AG04450 (cell line): ENCODE measurements around the gene LIPC. TPM values are rescaled to one million over a fixed set of nuclear protein-coding genes. Genes with fewer than 3 reads are reported as not detected.
A peak's percentile ranks its signal among the peaks of the same experiment; 100 is the strongest.

Experiments
- CTCF ChIA-PET: fragments of 300-600, 350-600 bp; formaldehyde crosslinking; extraction: SDS; loops from one replicate; lab custom pipeline; 2022; ENCODE audit warnings: antibody characterized with exemption, inconsistent platforms; lab: Charles Lee
- POLR2A ChIA-PET: fragments of 350-600 bp; formaldehyde crosslinking; extraction: SDS; loops from one replicate; lab custom pipeline; 2021; ENCODE audit warnings: antibody characterized with exemption, inconsistent platforms; lab: Yijun Ruan, JAX
- DNase-seq: peaks from one replicate; pipeline ENCODE4 v3.0.0-alpha.2; 2011; ENCODE audit warnings: low read depth, low spot score
- H3K27ac ChIP-seq: one replicate; pipeline ENCODE4 v1.5.1; 2012; ENCODE audit warnings: low read depth, low read length, control low read depth
- H3K27me3 ChIP-seq: one replicate; pipeline ENCODE4 v1.6.0; 2012; ENCODE audit warnings: low read length; ENCODE audit not compliant: control insufficient read depth, insufficient read depth
- H3K4me3 ChIP-seq: 2 replicates; pipeline ENCODE4 v1.5.1; 2011; ENCODE audit warnings: mild to moderate bottlenecking, low read depth, low read length, control low read depth
- H3K9me3 ChIP-seq: 2 replicates; pipeline ENCODE4 v1.5.1; 2012; ENCODE audit warnings: low read length; ENCODE audit not compliant: control insufficient read depth, insufficient read depth
- polyA plus RNA-seq: library from polyadenylated mRNA; depleted of rRNA; stranded (reverse); fragments of >200 nt; gene quantifications from 2 replicates; pipeline ENCODE4 v1.2.3, GENCODE V29; 2011
- TF ChIP-seq, protein P1 (sequence below): IDR thresholded peaks from 2 replicates; pipeline ENCODE4 v1.5.1; 2011; ENCODE audit warnings: low read depth, low read length, control low read depth, inconsistent platforms

The LIPC gene
- polyA plus RNA-seq, 1 experiment, result 0.82 TPM

DNA sequence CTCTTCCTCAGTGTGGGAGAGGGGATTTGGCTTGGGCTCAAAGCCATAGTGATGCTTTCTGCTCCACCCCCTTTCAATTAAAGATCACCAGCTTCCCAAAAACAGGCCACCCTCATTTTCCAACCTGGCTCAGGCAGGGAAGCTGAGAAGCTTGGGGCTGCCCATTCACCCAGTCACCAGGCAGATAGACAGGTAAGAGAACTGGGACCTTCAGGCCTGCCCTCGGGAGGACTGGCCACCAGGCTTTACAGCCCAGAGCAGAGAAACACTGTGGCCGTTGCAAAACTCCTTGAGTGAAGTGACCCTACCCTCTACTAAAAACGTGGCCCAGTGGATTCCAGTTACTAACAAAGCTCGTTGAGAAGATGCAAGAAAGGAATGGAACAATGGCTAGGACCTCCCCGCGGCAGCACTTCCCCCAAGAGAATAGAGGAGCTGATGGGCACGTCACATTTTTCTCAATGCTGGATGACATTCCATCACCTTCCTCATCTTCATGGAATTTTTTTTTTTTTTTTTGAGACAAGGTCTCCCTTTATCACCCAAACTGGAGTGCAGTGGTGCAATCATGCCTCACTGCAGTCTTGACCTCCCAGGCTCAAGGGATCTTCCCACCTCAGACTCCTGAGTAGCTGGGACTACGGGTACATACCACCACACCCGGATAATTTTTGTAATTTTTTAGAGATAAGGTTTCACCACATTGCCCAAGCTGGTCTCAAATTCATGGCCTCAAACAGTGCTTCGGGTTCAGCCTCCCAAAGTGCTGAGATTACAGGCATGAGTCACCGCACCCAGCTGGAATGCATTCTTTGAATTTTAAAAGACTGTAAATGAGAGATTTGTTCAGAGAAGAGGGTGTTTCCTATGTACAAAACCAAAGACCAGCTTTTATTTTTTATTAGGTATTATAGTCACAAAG is 37.9 kb downstream of the LIPC start:
- Histone ChIP-seq H3K27me3 (no peaks in the 10 kb centered on the region), H3K4me3 (no peak overlapping the region), H3K27ac (peak overlapping the region; percentile 98), H3K9me3 (peaks cover 3% of the 10 kb centered on the region; the same call in 1 of the 2 replicates)
- DNase-seq, result peak; percentile 92
- TF ChIP-seq, protein P1, sequence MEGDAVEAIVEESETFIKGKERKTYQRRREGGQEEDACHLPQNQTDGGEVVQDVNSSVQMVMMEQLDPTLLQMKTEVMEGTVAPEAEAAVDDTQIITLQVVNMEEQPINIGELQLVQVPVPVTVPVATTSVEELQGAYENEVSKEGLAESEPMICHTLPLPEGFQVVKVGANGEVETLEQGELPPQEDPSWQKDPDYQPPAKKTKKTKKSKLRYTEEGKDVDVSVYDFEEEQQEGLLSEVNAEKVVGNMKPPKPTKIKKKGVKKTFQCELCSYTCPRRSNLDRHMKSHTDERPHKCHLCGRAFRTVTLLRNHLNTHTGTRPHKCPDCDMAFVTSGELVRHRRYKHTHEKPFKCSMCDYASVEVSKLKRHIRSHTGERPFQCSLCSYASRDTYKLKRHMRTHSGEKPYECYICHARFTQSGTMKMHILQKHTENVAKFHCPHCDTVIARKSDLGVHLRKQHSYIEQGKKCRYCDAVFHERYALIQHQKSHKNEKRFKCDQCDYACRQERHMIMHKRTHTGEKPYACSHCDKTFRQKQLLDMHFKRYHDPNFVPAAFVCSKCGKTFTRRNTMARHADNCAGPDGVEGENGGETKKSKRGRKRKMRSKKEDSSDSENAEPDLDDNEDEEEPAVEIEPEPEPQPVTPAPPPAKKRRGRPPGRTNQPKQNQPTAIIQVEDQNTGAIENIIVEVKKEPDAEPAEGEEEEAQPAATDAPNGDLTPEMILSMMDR, result no peak
- POLR2A ChIA-PET, result interaction anchor here (0.6 to 1.8 kb wide), 18 partner anchors 10 to 510 kb away, joined by 3 to 13 read pairs (median 5); partner anchors contain the start of gene MINDY2
- CTCF ChIA-PET, result interaction anchor here (0.5 to 1.5 kb wide), 5 partner anchors 9 to 280 kb away, joined by 3 to 4 read pairs (median 3); no protein-coding TSS in a partner anchor

DNA sequence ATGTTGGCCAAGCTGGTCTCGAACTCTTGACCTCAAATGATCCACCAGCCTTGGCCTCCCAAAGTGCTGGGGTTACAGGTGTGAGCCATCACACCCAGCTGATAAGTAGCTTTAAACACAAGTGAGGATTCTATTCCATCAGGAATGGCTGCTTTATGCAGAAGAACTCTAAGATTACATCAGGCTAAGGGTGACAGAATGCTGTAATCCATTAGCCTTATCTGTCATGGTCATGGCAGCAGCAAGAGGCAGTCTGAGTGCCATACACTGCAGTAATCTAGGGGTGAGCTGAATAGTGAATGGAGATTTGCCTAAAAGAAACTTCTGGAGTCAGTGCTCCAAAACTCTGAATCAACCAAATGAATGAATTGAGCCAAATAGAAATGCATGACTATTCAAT is 39.6 kb downstream of the LIPC start:
- POLR2A ChIA-PET, result no interaction called here
- no peak for DNase-seq
- no peak overlapping the region for H3K4me3 ChIP-seq
- CTCF ChIA-PET, result interaction anchor here (0.7 kb wide), 1 partner anchor 21 kb away, joined by 3 read pairs; no protein-coding TSS in a partner anchor
- peaks cover 3% of the 10 kb centered on the region; the same call in 1 of the 2 replicates for H3K9me3 ChIP-seq
- H3K27ac ChIP-seq, result no peak overlapping the region
- TF ChIP-seq, protein P1, result no peak
- H3K27me3 ChIP-seq, result no peaks in the 10 kb centered on the region

DNA sequence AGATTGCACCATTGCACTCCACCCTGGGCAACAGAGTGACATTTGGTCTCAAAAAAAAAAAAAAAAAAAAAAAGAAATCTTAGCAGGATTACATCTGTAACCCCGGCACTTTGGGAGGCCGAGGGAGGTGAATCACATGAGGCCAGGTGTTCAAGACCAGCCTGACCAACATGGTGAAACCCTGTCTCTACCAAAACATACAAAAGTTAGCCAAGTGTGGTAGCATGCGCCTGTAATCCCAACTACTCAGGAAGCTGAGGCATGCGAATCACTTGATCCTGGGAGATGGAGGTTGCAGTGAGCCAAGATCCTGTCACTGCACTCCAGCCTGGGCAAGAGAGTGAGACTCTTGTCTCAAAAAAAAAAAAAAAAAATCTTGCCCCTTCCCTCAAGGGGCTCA is 40.4 kb downstream of the LIPC start:
- POLR2A ChIA-PET, result no interaction called here
- TF ChIP-seq, protein P1, result no peak
- CTCF ChIA-PET, result interaction anchor here (0.7 kb wide), 1 partner anchor 20 kb away, joined by 3 read pairs; no protein-coding TSS in a partner anchor
- no peak for DNase-seq
- Histone ChIP-seq H3K27ac (no peak overlapping the region), H3K4me3 (no peak overlapping the region), H3K9me3 (peaks cover 2% of the 10 kb centered on the region; the same call in 1 of the 2 replicates), H3K27me3 (no peaks in the 10 kb centered on the region)

DNA sequence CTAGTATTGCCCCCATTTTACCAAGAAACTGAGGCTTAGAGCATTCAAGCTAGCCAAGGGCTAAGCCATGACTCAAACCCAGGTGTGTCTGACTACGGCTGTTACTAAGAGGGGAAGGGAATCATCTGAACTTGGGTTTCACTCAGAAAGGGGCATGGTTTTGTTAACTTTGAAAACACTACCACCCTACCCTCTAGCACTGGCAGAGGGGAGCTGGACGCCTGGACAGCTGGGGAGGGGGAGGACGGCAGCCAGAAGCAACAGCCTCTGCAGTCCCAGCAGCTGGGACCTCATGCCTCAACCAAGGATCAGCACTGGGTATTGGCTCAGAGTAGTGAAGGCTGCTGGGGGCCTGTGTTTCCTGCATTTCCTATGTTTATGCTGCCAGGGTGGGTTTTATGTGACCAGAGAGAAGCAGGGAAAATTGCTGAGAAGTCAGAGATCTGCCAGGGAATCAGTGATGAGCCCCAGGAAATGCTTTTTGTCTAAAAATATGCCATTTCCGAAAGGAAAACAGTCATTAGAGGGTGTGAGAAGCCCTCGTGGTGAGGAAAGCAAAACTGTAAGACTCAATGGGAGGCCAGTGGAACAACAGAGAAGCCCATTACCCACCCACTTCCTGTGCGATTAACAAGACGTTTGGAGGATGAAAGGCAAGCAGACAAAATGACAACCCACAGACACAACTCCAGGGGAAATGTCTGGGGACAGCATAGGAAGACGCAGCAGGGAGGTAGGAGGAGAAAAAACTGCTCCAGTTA is 41.2 kb downstream of the LIPC start:
- H3K27ac ChIP-seq, result peak overlapping the region; percentile 57
- DNase-seq, result no peak
- ChIA-PET CTCF (no interaction called here), POLR2A (interaction anchor here (0.8 kb wide), 1 partner anchor 141 kb away, joined by 3 read pairs; no protein-coding TSS in a partner anchor)
- no peaks in the 10 kb centered on the region for H3K9me3 ChIP-seq
- H3K27me3 ChIP-seq, result no peaks in the 10 kb centered on the region
- H3K4me3 ChIP-seq, result no peak overlapping the region
- TF ChIP-seq, protein P1, result no peak
